Adrenal gland (tissue), 5 donors: Measurements from ENCODE around the gene IL15.

ENCODE experiments used
- POLR2A ChIP-seq, 2 donors: fragments of 450-650 bp; IDR thresholded peaks; one replicate each; pipeline ENCODE4 v1.6.1; 2017; ENCODE audit warnings: antibody characterized with exemption in 2 of 2, mild to moderate bottlenecking in 2 of 2, moderate library complexity in 1 of 2
- TF ChIP-seq, protein P1 (sequence below), 6 experiments: fragments of 450-650 bp in 4 of 6; fragments of 200-600 bp in 2 of 6; sonication (generic) in 1 of 6; IDR thresholded peaks; 1 replicate in 5 of 6; 2 replicates in 1 of 6; pipeline versions ENCODE4 v1.5.1 to v1.8.0; 2016 to 2021; ENCODE audit warnings: antibody characterized with exemption in 6 of 6, mild to moderate bottlenecking in 2 of 6, moderate library complexity in 1 of 6
- donor health status: DM: no; HTN: no; CAD: no.

GRCh38 chr4:141721174-141721573 lies 84.8 kb downstream of the IL15 start:
- no peak for TF ChIP-seq POLR2A (IDR thresholded peaks at IDR 0.05)
- TF ChIP-seq, protein P1, sequence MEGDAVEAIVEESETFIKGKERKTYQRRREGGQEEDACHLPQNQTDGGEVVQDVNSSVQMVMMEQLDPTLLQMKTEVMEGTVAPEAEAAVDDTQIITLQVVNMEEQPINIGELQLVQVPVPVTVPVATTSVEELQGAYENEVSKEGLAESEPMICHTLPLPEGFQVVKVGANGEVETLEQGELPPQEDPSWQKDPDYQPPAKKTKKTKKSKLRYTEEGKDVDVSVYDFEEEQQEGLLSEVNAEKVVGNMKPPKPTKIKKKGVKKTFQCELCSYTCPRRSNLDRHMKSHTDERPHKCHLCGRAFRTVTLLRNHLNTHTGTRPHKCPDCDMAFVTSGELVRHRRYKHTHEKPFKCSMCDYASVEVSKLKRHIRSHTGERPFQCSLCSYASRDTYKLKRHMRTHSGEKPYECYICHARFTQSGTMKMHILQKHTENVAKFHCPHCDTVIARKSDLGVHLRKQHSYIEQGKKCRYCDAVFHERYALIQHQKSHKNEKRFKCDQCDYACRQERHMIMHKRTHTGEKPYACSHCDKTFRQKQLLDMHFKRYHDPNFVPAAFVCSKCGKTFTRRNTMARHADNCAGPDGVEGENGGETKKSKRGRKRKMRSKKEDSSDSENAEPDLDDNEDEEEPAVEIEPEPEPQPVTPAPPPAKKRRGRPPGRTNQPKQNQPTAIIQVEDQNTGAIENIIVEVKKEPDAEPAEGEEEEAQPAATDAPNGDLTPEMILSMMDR (IDR thresholded peaks at IDR 0.05) = no peak
